H1 (cell line): ENCODE results near the gene ACTBL2. TPM values are rescaled to one million over a fixed set of nuclear protein-coding genes. Genes with fewer than 3 reads are reported as not detected.

Source experiments
- CTCF ChIA-PET: fragments of 300-600 bp; sonication (Branson Sonifier 250); formaldehyde crosslinking; loops from one replicate; lab custom pipeline; 2021; ENCODE audit not compliant: partially characterized antibody; lab: Charles Lee
- POLR2A ChIA-PET: fragments of 300-600 bp; sonication (Branson Sonifier 250); formaldehyde crosslinking; loops from one replicate; lab custom pipeline; 2021; ENCODE audit warnings: inconsistent platforms; ENCODE audit not compliant: partially characterized antibody; lab: Charles Lee
- DNase-seq, 2 experiments: peaks; one replicate each; pipeline versions ENCODE4 v3.0.0 to v3.0.0-alpha.2; 2010 to 2022; ENCODE audit warnings: low spot score in 2 of 2, low read depth in 1 of 2, mixed read lengths in 1 of 2
- FAIRE-seq: peaks from 2 replicates; lab custom pipeline; 2011; peaks lifted over from hg19 to GRCh38; lab: Jason Lieb, UNC
- H2AFZ ChIP-seq: 2 replicates; pipeline ENCODE4 v1.8.1; 2012; ENCODE audit warnings: low read length, inconsistent platforms
- H2AK5ac ChIP-seq: 2 replicates; pipeline ENCODE4 v1.6.1; 2013; ENCODE audit warnings: low read depth, low read length
- H2BK120ac ChIP-seq: replicated peaks from 2 replicates; pipeline ENCODE3; 2013; ENCODE audit warnings: low read depth, low read length, inconsistent platforms
- H2BK12ac ChIP-seq: 2 replicates; pipeline ENCODE4 v1.6.1; 2013; ENCODE audit warnings: low read depth, low read length
- H2BK15ac ChIP-seq: 2 replicates; pipeline ENCODE4 v1.6.1; 2013; ENCODE audit warnings: low read length
- H2BK20ac ChIP-seq: 2 replicates; pipeline ENCODE4 v1.6.1; 2013; ENCODE audit warnings: low read length
- H2BK5ac ChIP-seq: 2 replicates; pipeline ENCODE4 v1.6.1; 2013; ENCODE audit warnings: low read depth, low read length
- H3K14ac ChIP-seq: 2 replicates; pipeline ENCODE4 v1.6.1; 2013; ENCODE audit warnings: inconsistent platforms; ENCODE audit not compliant: insufficient read length
- H3K18ac ChIP-seq: 2 replicates; pipeline ENCODE4 v1.6.1; 2013; ENCODE audit warnings: low read length; ENCODE audit errors: extremely low read depth
- H3K23ac ChIP-seq: 2 replicates; pipeline ENCODE4 v1.6.1; 2013; ENCODE audit warnings: inconsistent platforms; ENCODE audit not compliant: insufficient read length
- H3K23me2 ChIP-seq: 2 replicates; pipeline ENCODE4 v1.6.1; 2013; ENCODE audit warnings: low read depth, low read length
- H3K27ac ChIP-seq: 2 replicates; pipeline ENCODE4 v1.6.1; 2011; ENCODE audit warnings: low read depth, low read length, inconsistent platforms
- H3K27me3 ChIP-seq, 4 experiments: replicated peaks in 1 of 4; 1 replicate in 1 of 4; 2 replicates in 3 of 4; pipeline versions ENCODE4 v1.6.1 to v1.8.1; 2011 to 2013; ENCODE audit warnings: low read length in 3 of 4, mild to moderate bottlenecking in 3 of 4, inconsistent platforms in 2 of 4, mixed read lengths in 2 of 4, moderate library complexity in 1 of 4; ENCODE audit not compliant: control insufficient read depth in 3 of 4, insufficient read depth in 3 of 4; ENCODE audit errors: extremely low read depth in 1 of 4
- H3K36me3 ChIP-seq, 4 experiments: 2 replicates each; pipeline versions ENCODE4 v1.6.1 to v1.8.1; 2011 to 2013; ENCODE audit warnings: mild to moderate bottlenecking in 4 of 4, low read length in 3 of 4, moderate library complexity in 2 of 4, control low read depth in 1 of 4, inconsistent platforms in 1 of 4; ENCODE audit not compliant: insufficient read depth in 4 of 4, control insufficient read depth in 2 of 4
- H3K4ac ChIP-seq: replicated peaks from 2 replicates; pipeline ENCODE3; 2013; ENCODE audit warnings: low read length, low read depth, mixed read lengths, inconsistent platforms; ENCODE audit not compliant: insufficient read length
- H3K4me1 ChIP-seq, 4 experiments: replicated peaks in 1 of 4; 1 replicate in 1 of 4; 2 replicates in 3 of 4; pipeline versions ENCODE4 v1.6.1 to v1.8.1; 2011 to 2013; ENCODE audit warnings: low read length in 3 of 4, inconsistent platforms in 2 of 4, mixed read lengths in 1 of 4; ENCODE audit not compliant: insufficient read depth in 4 of 4, control insufficient read depth in 3 of 4
- H3K4me2 ChIP-seq, 2 experiments: 2 replicates each; pipeline versions ENCODE4 v1.6.1 to v1.8.1; 2011 to 2013; ENCODE audit warnings: low read depth in 2 of 2, low read length in 2 of 2, control low read depth in 1 of 2, inconsistent platforms in 1 of 2, mild to moderate bottlenecking in 1 of 2; ENCODE audit not compliant: insufficient read depth in 1 of 2
- H3K4me3 ChIP-seq, 4 experiments: fragments of 200-600, 300-600 bp in 1 of 4; sonication (generic), shearing (Covaris generic), sonication (Bioruptor Twin) in 1 of 4; 2 replicates each; pipeline versions ENCODE4 v1.5.1 to v1.8.1; 2011 to 2016; ENCODE audit warnings: low read length in 4 of 4, low read depth in 3 of 4, control low read depth in 2 of 4, inconsistent platforms in 2 of 4, mild to moderate bottlenecking in 2 of 4, mixed read lengths in 1 of 4, moderate library complexity in 1 of 4; ENCODE audit not compliant: insufficient read depth in 2 of 4; ENCODE audit errors: extremely low read depth in 1 of 4
- H3K56ac ChIP-seq: replicated peaks from 2 replicates; pipeline ENCODE3; 2013; ENCODE audit warnings: low read depth, mild to moderate bottlenecking, mixed read lengths, low read length, inconsistent platforms; ENCODE audit not compliant: insufficient read length
- H3K79me1 ChIP-seq: 2 replicates; pipeline ENCODE4 v1.6.1; 2013; ENCODE audit warnings: low read depth, low read length, control low read depth
- H3K79me2 ChIP-seq, 2 experiments: 2 replicates each; pipeline versions ENCODE4 v1.6.1 to v1.8.1; 2012 to 2013; ENCODE audit warnings: low read length in 2 of 2, mild to moderate bottlenecking in 2 of 2, inconsistent platforms in 1 of 2; ENCODE audit not compliant: insufficient read depth in 2 of 2, control insufficient read depth in 1 of 2
- H3K9ac ChIP-seq, 4 experiments: replicated peaks in 1 of 4; 1 replicate in 1 of 4; 2 replicates in 3 of 4; pipeline versions ENCODE4 v1.6.1 to v1.8.1; 2011 to 2013; ENCODE audit warnings: low read depth in 3 of 4, low read length in 3 of 4, control low read depth in 2 of 4, mild to moderate bottlenecking in 2 of 4, moderate library complexity in 2 of 4, inconsistent platforms in 1 of 4; ENCODE audit errors: extremely low read depth in 1 of 4
- H3K9me3 ChIP-seq, 2 experiments: 2 replicates each; pipeline versions ENCODE4 v1.6.1 to v1.8.1; 2012 to 2013; ENCODE audit warnings: mild to moderate bottlenecking in 2 of 2, moderate library complexity in 2 of 2, control low read depth in 1 of 2, inconsistent platforms in 1 of 2, low read depth in 1 of 2, low read length in 1 of 2, mixed read lengths in 1 of 2; ENCODE audit not compliant: insufficient read depth in 2 of 2
- H4K20me1 ChIP-seq, 2 experiments: replicated peaks in 1 of 2; 2 replicates each; pipeline versions ENCODE3 to v1.8.1; 2011 to 2013; ENCODE audit warnings: inconsistent platforms in 2 of 2, low read length in 2 of 2, mild to moderate bottlenecking in 1 of 2; ENCODE audit not compliant: insufficient read depth in 2 of 2, control insufficient read depth in 1 of 2
- H4K5ac ChIP-seq: 2 replicates; pipeline ENCODE4 v1.6.1; 2013; ENCODE audit warnings: low read length, low read depth, mixed read lengths, inconsistent platforms; ENCODE audit not compliant: insufficient read length
- H4K8ac ChIP-seq: 2 replicates; pipeline ENCODE4 v1.8.0; 2013; ENCODE audit warnings: mild to moderate bottlenecking, moderate library complexity, low read length, inconsistent platforms; ENCODE audit not compliant: insufficient read depth; ENCODE audit errors: extremely low read depth
- H4K91ac ChIP-seq: replicated peaks from 2 replicates; pipeline ENCODE3; 2013; ENCODE audit warnings: low read length, mixed read lengths, inconsistent platforms; ENCODE audit not compliant: insufficient read length
- ASH2L ChIP-seq: fragments of 200-600, 300-600 bp; sonication (generic); IDR thresholded peaks from one replicate; pipeline ENCODE4 v1.7.1; 2017; ENCODE audit warnings: low read length
- ATF2 ChIP-seq: IDR thresholded peaks from 2 replicates; pipeline ENCODE4 v1.6.1; 2012; ENCODE audit warnings: low read length, inconsistent platforms
- BACH1 ChIP-seq: IDR thresholded peaks from 2 replicates; pipeline ENCODE4 v1.6.1; 2012; ENCODE audit warnings: low read length, improper control_type of control experiment
- BCL11A ChIP-seq, 2 experiments: IDR thresholded peaks; one replicate each; pipeline ENCODE4 v1.6.1; 2011; ENCODE audit warnings: low read depth in 2 of 2, low read length in 2 of 2, mild to moderate bottlenecking in 2 of 2
- EGR1 ChIP-seq: IDR thresholded peaks from 2 replicates; pipeline ENCODE4 v1.6.1; 2011; ENCODE audit warnings: low read depth, low read length, borderline replicate concordance
- EP300 ChIP-seq, 2 experiments: IDR thresholded peaks; 1 replicate in 1 of 2; 2 replicates in 1 of 2; pipeline ENCODE4 v1.6.1; 2011 to 2012; ENCODE audit warnings: low read depth in 2 of 2, low read length in 2 of 2, mild to moderate bottlenecking in 2 of 2, borderline replicate concordance in 1 of 2, inconsistent platforms in 1 of 2, moderate library complexity in 1 of 2
- FOSL1 ChIP-seq: IDR thresholded peaks from 2 replicates; pipeline ENCODE4 v1.6.1; 2011; ENCODE audit warnings: mild to moderate bottlenecking, low read depth, low read length, moderate library complexity; ENCODE audit not compliant: insufficient read depth
- HDAC6 ChIP-seq: IDR thresholded peaks from one replicate; pipeline ENCODE4 v1.7.1; 2012; ENCODE audit warnings: low read depth, mild to moderate bottlenecking, inconsistent platforms, low read length, moderate library complexity
- MAFK ChIP-seq: IDR thresholded peaks from 2 replicates; pipeline ENCODE4 v1.6.1; 2012; ENCODE audit warnings: low read depth, mild to moderate bottlenecking, improper control_type of control experiment, low read length
- SP1 ChIP-seq: IDR thresholded peaks from 2 replicates; pipeline ENCODE4 v1.6.1; 2011; ENCODE audit warnings: low read depth, low read length
- WGBS, 2 experiments: shearing (Covaris generic) in 1 of 2; methylation state at CpG; one replicate each; pipeline versions ENCODE4 v1.1.6 to v1.1.7; 2013 to 2015; ENCODE audit warnings: low lambda C conversion rate in 2 of 2, mixed read lengths in 2 of 2, inconsistent platforms in 1 of 2, low coverage in 1 of 2, missing lambda C conversion rate in 1 of 2; ENCODE audit not compliant: insufficient replicate concordance in 2 of 2, insufficient coverage in 1 of 2, insufficient read length in 1 of 2; ENCODE audit errors: extremely low coverage in 1 of 2, missing lambda C conversion rate in 1 of 2; 5-methylcytosine and 5-hydroxymethylcytosine counted together
- polyA plus RNA-seq, 7 experiments: library from polyadenylated mRNA; depleted of rRNA in 3 of 7; stranded (reverse) in 5 of 7; unstranded in 2 of 7; fragments of >200 nt in 5 of 7; fragments of 200-250 nt in 2 of 7; gene quantifications; 1 replicate in 5 of 7; 2 replicates in 1 of 7; 4 replicates in 1 of 7; pipeline versions ENCODE4 v1.2.1 to v1.2.3, GENCODE V29; 2011 to 2013; ENCODE audit warnings: missing spikeins in 2 of 7, mixed read lengths in 2 of 7
- total RNA-seq: library from RNA; stranded (reverse); fragmentation: NEBNext Ultra II Directional; extraction: Animal tissue kit (Norgen Biotek cat#: 25700); gene quantifications from 2 replicates; pipeline ENCODE4 v1.2.1, GENCODE V29; 2021
- TF ChIP-seq, protein P1 (sequence below): IDR thresholded peaks from 2 replicates; pipeline ENCODE4 v1.6.1; 2012; ENCODE audit warnings: inconsistent platforms

The ACTBL2 gene
- total and polyA plus RNA-seq, 2 of the 8 experiments (the other 6 are each of a cell fraction or from before 2014, with no cell fraction given): not detected

GRCh38 chr5:57527870-57528269 lies 45.3 kb upstream of the ACTBL2 start:
- Histone ChIP-seq H3K4me2 (no peak overlapping the region), H3K4ac (no peak overlapping the region), H3K27me3 (no peaks in the 10 kb centered on the region), H3K4me1 (peaks cover 0 to 3% (median 0%) of the 10 kb centered on the region in 4 experiments; a peak in 1 of 7 replicates), H3K9ac (no peak overlapping the region), H3K23me2 (no peaks in the 10 kb centered on the region), H4K20me1 (no peaks in the 10 kb centered on the region), H3K4me3 (no peak overlapping the region), H3K27ac (no peak overlapping the region), H2BK120ac (no peak overlapping the region), H2BK12ac (no peak overlapping the region), H4K5ac (no peak overlapping the region), H3K18ac (no peak overlapping the region), H2AFZ (no peak overlapping the region), H3K56ac (no peak overlapping the region), H2BK5ac (no peak overlapping the region), H2AK5ac (no peak overlapping the region), H2BK15ac (no peak overlapping the region), H3K14ac (no peak overlapping the region), H3K9me3 (no peaks in the 10 kb centered on the region), H3K23ac (no peak overlapping the region), H3K79me2 (no peaks in the 10 kb centered on the region), H3K79me1 (no peaks in the 10 kb centered on the region), H4K91ac (no peak overlapping the region), H2BK20ac (no peak overlapping the region), H4K8ac (no peak overlapping the region), H3K36me3 (no peaks in the 10 kb centered on the region)
- FAIRE-seq (no peak), DNase-seq (no peak)
- 94% methylated on average over 4 of the region's 4 CpGs; no CpG with 5 or more reads in 1 of the 2 experiments for WGBS, 2 experiments
- TF ChIP-seq HDAC6: no peak
- TF ChIP-seq, protein P1, sequence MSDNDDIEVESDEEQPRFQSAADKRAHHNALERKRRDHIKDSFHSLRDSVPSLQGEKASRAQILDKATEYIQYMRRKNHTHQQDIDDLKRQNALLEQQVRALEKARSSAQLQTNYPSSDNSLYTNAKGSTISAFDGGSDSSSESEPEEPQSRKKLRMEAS: no peak
- no peak for TF ChIP-seq EGR1
- no peak for TF ChIP-seq BCL11A (IDR thresholded peaks at IDR 0.05; ENCODE audit: low read depth in 2 of 2, low read length in 2 of 2)
- no peak for TF ChIP-seq ATF2
- TF ChIP-seq MAFK: no peak
- no peak for TF ChIP-seq ASH2L
- TF ChIP-seq FOSL1: no peak
- TF ChIP-seq EP300 (IDR thresholded peaks at IDR 0.05; ENCODE audit: borderline replicate concordance in 1 of 2, low read depth in 2 of 2, low read length in 2 of 2): no peak
- TF ChIP-seq SP1: no peak
- TF ChIP-seq BACH1: no peak
- ChIA-PET CTCF (no interaction called here), POLR2A (no interaction called here)
